Panc1 (cell line): ENCODE results near the gene GPX3. TPM values are rescaled to one million over a fixed set of nuclear protein-coding genes. Genes with fewer than 3 reads are reported as not detected.

Experiments used
- ATAC-seq: fragments of 200-7000 bp; cut with Tn5 transposase; 2 replicates; pipeline ENCODE4 v1.9.1; 2020; ENCODE audit warnings: mild to moderate bottlenecking, moderate library complexity
- BruUV-seq: library from RNA; stranded (reverse); fragments of 400-500 nt; replicated peaks from 2 replicates; lab custom pipeline; 2021; lab: Mats Ljungman, UMichigan
- CTCF ChIA-PET: fragments of 300-600 bp; sonication (Branson Sonifier 250); formaldehyde crosslinking; loops from one replicate; lab custom pipeline; 2022; ENCODE audit warnings: antibody characterized with exemption; lab: Charles Lee
- POLR2A ChIA-PET: fragments of 300-600 bp; sonication (Branson Sonifier 250); formaldehyde crosslinking; loops from one replicate; lab custom pipeline; 2022; ENCODE audit warnings: antibody characterized with exemption; lab: Charles Lee
- DNase-seq: peaks from one replicate; pipeline ENCODE4 v3.0.0-alpha.2; 2010; ENCODE audit warnings: low read depth, low spot score
- H3K27ac ChIP-seq: 2 replicates; pipeline ENCODE4 v1.5.1; 2011; ENCODE audit warnings: mild to moderate bottlenecking, low read length, inconsistent platforms
- H3K27me3 ChIP-seq: fragments of 200-500 bp; sonication (Bioruptor generic); 2 replicates; pipeline ENCODE4 v1.6.0; 2014; ENCODE audit warnings: low read length, inconsistent platforms; ENCODE audit not compliant: control insufficient read depth, insufficient read depth
- H3K36me3 ChIP-seq: fragments of 200-500 bp; sonication (Bioruptor generic); 2 replicates; pipeline ENCODE4 v1.5.1; 2014; ENCODE audit warnings: inconsistent platforms, mild to moderate bottlenecking, low read length, moderate library complexity; ENCODE audit not compliant: control insufficient read depth, insufficient read depth
- H3K4me1 ChIP-seq: 2 replicates; pipeline ENCODE4 v1.5.1; 2011; ENCODE audit warnings: inconsistent platforms, mild to moderate bottlenecking, low read length, moderate library complexity; ENCODE audit not compliant: control insufficient read depth, insufficient read depth
- H3K4me3 ChIP-seq, 2 experiments: 2 replicates each; pipeline ENCODE4 v1.5.1; 2011 to 2012; ENCODE audit warnings: low read depth in 2 of 2, low read length in 2 of 2, mild to moderate bottlenecking in 2 of 2, inconsistent platforms in 1 of 2, moderate library complexity in 1 of 2
- H3K9me3 ChIP-seq: fragments of 200-500 bp; sonication (Bioruptor generic); 2 replicates; pipeline ENCODE4 v1.5.1; 2014; ENCODE audit warnings: low read depth, mild to moderate bottlenecking, inconsistent platforms, low read length, moderate library complexity; ENCODE audit not compliant: control insufficient read depth, insufficient read depth
- CTCF ChIP-seq: fragments of 450-650 bp; IDR thresholded peaks from 2 replicates; pipeline ENCODE4 v1.5.1; 2017; ENCODE audit warnings: mild to moderate bottlenecking
- POLR2AphosphoS5 ChIP-seq: IDR thresholded peaks from 2 replicates; pipeline ENCODE4 v1.6.1; 2012; ENCODE audit warnings: mild to moderate bottlenecking, low read depth, low read length, moderate library complexity
- REST ChIP-seq, 2 experiments: IDR thresholded peaks; 2 replicates each; pipeline ENCODE4 v1.6.1; 2011 to 2012; ENCODE audit warnings: low read depth in 2 of 2, control low read depth in 1 of 2, low read length in 1 of 2, mild to moderate bottlenecking in 1 of 2, moderate library complexity in 1 of 2; ENCODE audit not compliant: insufficient read depth in 1 of 2
- SIN3A ChIP-seq: IDR thresholded peaks from 2 replicates; pipeline ENCODE4 v1.6.1; 2012; ENCODE audit warnings: low read depth, mild to moderate bottlenecking, low read length, moderate library complexity, borderline replicate concordance; ENCODE audit not compliant: insufficient read depth
- TCF7L2 ChIP-seq: IDR thresholded peaks from 2 replicates; pipeline ENCODE4 v1.6.1; 2011; ENCODE audit warnings: mild to moderate bottlenecking, low read depth, low read length, inconsistent platforms
- in situ Hi-C: cut with HindIII; loops from 2 replicates; pipeline ENCODE4 v1.10.0; 2016; ENCODE audit warnings: low sequenced_read_pairs, low pct_unique_long_range_greater_than_20kb
- intact Hi-C: fragments of 100-400 bp; cut with micrococcal nuclease; formaldehyde crosslinking; loops from one replicate; pipeline ENCODE4 v1.10.0; 2022; ENCODE audit not compliant: unreplicated experiment
- total RNA-seq: library from RNA; stranded (reverse); gene quantifications from one replicate; pipeline ENCODE4 v1.2.1, GENCODE V29; 2021; ENCODE audit not compliant: unreplicated experiment

Gene GPX3
- total RNA-seq, 1 experiment from 2014 or later: 8.5 TPM

- TF ChIP-seq CTCF: no peak
- no peak for TF ChIP-seq REST (IDR thresholded peaks at IDR 0.05; ENCODE audit: insufficient read depth in 1 of 2, low read depth in 2 of 2, low read length in 1 of 2)
- TF ChIP-seq TCF7L2: no peak
- no peak for TF ChIP-seq SIN3A
- no peak for TF ChIP-seq POLR2AphosphoS5
- Histone ChIP-seq H3K4me3 (no peak overlapping the region), H3K36me3 (peaks cover 2% of the 10 kb centered on the region; the same call in 1 of the 2 replicates), H3K9me3 (no peaks in the 10 kb centered on the region), H3K27me3 (no peaks in the 10 kb centered on the region), H3K4me1 (no peaks in the 10 kb centered on the region), H3K27ac (no peak overlapping the region)
- in situ Hi-C loops: no loop called here
- intact Hi-C loops: loop anchor here (5.0 kb wide), 1 partner anchor 114 kb away; no protein-coding TSS in a partner anchor
- no peak for ATAC-seq
- no TSS peak for BruUV-seq
- ChIA-PET CTCF (interaction anchor here (0.7 to 2.1 kb wide), 2 partner anchors 59 to 63 kb away, joined by 10 to 56 read pairs; no protein-coding TSS in a partner anchor), POLR2A (no interaction called here)
- no peak for DNase-seq
Measured at GRCh38 chr5:151052836-151053235, 32.4 kb downstream of the GPX3 start.

- Histone ChIP-seq H3K27me3 (no peaks in the 10 kb centered on the region), H3K4me1 (no peaks in the 10 kb centered on the region), H3K36me3 (0 out of 2 replicates have a peak, but pooled peaks cover 2% of the 10 kb centered on the region), H3K9me3 (no peaks in the 10 kb centered on the region), H3K27ac (no peak overlapping the region), H3K4me3 (no peak overlapping the region)
- POLR2A ChIA-PET: no interaction called here
- no peak for DNase-seq
- no peak for ATAC-seq
- in situ Hi-C loops (no loop called here), intact Hi-C loops (loop anchor here (5.0 kb wide), 1 partner anchor 113 kb away; no protein-coding TSS in a partner anchor)
- CTCF ChIA-PET: no interaction called here
- TF ChIP-seq SIN3A: no peak
- no peak for TF ChIP-seq CTCF
- TF ChIP-seq REST (IDR thresholded peaks at IDR 0.05; ENCODE audit: insufficient read depth in 1 of 2, low read depth in 2 of 2, low read length in 1 of 2): no peak
- no peak for TF ChIP-seq POLR2AphosphoS5
- no peak for TF ChIP-seq TCF7L2
- BruUV-seq: no TSS peak
Measured at GRCh38 chr5:151053796-151054462, 33.5 kb downstream of the GPX3 start.
